Measurements from ENCODE around the gene FFAR1. TPM values are rescaled to one million over a fixed set of nuclear protein-coding genes. Genes with fewer than 3 reads are reported as not detected.
"Not testable (repeated sequence)": the region's sequence is repeated elsewhere in the genome, so short reads cannot be mapped to it uniquely, and the experiment has no call there.

The FFAR1 gene
- total RNA-seq, 1 donor from 2014 or later: not detected

GRCh38 chr19:35359395-35359794 lies 11.7 kb downstream of the FFAR1 start:
- not testable (repeated sequence) for DNase-seq (ENCODE audit: low read depth)

- not testable (repeated sequence) for DNase-seq (ENCODE audit: low read depth)
Measured at GRCh38 chr19:35360081-35360480, 12.4 kb downstream of the FFAR1 start.

- DNase-seq (ENCODE audit: low read depth): no peak
Measured at GRCh38 chr19:35360880-35361420, 13.2 kb downstream of the FFAR1 start.

GRCh38 chr19:35362261-35363000 lies 14.7 kb downstream of the FFAR1 start:
- DNase-seq (ENCODE audit: low read depth): no peak

GRCh38 chr19:35363001-35363590 lies 15.4 kb downstream of the FFAR1 start:
- no peak for DNase-seq (ENCODE audit: low read depth)

- DNase-seq (ENCODE audit: low read depth): no peak
Measured at GRCh38 chr19:35363711-35364425, 16.2 kb downstream of the FFAR1 start.

- DNase-seq (ENCODE audit: low read depth): no peak
Measured at GRCh38 chr19:35365303-35365702, 17.6 kb downstream of the FFAR1 start.

GRCh38 chr19:35368378-35368777 lies 20.7 kb downstream of the FFAR1 start:
- DNase-seq (ENCODE audit: low read depth): no peak

- DNase-seq (ENCODE audit: low read depth): no peak
Measured at GRCh38 chr19:35369522-35369921, 21.8 kb downstream of the FFAR1 start.

GRCh38 chr19:35370722-35371121 lies 23.0 kb downstream of the FFAR1 start, which contains the start of gene GPR42:
Gene GPR42, plus strand, starts transcription at chr19:35371068. Its CDS starts 292 bp downstream, at chr19:35371360.
- no peak for DNase-seq (ENCODE audit: low read depth)

GRCh38 chr19:35373492-35373891 lies 25.8 kb downstream of the FFAR1 start:
- no peak for DNase-seq (ENCODE audit: low read depth)

- DNase-seq (ENCODE audit: low read depth): not testable (repeated sequence)
Measured at GRCh38 chr19:35374031-35374430, 26.3 kb downstream of the FFAR1 start.

GRCh38 chr19:35375505-35376307 lies 28.0 kb downstream of the FFAR1 start:
- DNase-seq (ENCODE audit: low read depth): no peak

- DNase-seq (ENCODE audit: low read depth): no peak
Measured at GRCh38 chr19:35377656-35378055, 30.0 kb downstream of the FFAR1 start.

GRCh38 chr19:35378356-35378755 lies 30.7 kb downstream of the FFAR1 start:
- no peak for DNase-seq (ENCODE audit: low read depth)

GRCh38 chr19:35379545-35379944 lies 31.8 kb downstream of the FFAR1 start:
- not testable (repeated sequence) for DNase-seq (ENCODE audit: low read depth)

- DNase-seq (ENCODE audit: low read depth): no peak
Measured at GRCh38 chr19:35379992-35380391, 32.3 kb downstream of the FFAR1 start.

GRCh38 chr19:35380450-35381124 lies 32.9 kb downstream of the FFAR1 start:
- DNase-seq (ENCODE audit: low read depth): no peak

- DNase-seq (ENCODE audit: low read depth): no peak
Measured at GRCh38 chr19:35381318-35381717, 33.6 kb downstream of the FFAR1 start.

GRCh38 chr19:35381926-35382325 lies 34.2 kb downstream of the FFAR1 start:
- DNase-seq (ENCODE audit: low read depth): no peak

All from myocyte (in vitro differentiated cells).